ENCODE measurements around the gene IGF1.

DNA sequence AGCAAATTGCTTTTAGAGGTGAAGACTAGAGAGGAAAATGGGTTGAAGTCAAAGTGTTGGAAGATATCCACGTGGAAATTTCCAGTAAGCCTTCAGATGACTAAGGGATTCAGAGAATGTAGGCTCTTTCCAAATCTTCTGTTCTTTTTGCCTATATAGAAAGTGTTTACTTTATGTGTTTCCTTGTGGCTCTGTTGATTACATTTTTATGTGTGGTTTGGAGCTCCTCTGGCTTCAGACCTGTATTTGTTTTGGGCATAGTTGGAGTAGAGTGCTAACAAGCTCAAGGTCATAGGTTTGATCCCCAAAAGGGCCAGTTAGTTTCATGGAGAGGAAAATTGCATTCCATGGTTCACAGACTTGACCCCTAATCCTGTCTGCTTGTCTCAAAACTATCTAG is 91.9 kb downstream of the IGF1 start:
- TF ChIP-seq, protein P1, sequence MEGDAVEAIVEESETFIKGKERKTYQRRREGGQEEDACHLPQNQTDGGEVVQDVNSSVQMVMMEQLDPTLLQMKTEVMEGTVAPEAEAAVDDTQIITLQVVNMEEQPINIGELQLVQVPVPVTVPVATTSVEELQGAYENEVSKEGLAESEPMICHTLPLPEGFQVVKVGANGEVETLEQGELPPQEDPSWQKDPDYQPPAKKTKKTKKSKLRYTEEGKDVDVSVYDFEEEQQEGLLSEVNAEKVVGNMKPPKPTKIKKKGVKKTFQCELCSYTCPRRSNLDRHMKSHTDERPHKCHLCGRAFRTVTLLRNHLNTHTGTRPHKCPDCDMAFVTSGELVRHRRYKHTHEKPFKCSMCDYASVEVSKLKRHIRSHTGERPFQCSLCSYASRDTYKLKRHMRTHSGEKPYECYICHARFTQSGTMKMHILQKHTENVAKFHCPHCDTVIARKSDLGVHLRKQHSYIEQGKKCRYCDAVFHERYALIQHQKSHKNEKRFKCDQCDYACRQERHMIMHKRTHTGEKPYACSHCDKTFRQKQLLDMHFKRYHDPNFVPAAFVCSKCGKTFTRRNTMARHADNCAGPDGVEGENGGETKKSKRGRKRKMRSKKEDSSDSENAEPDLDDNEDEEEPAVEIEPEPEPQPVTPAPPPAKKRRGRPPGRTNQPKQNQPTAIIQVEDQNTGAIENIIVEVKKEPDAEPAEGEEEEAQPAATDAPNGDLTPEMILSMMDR (IDR thresholded peaks at IDR 0.05): no peak
- TF ChIP-seq FOXM1 (IDR thresholded peaks at IDR 0.05; ENCODE audit: low read depth) (no peak), MEF2A (IDR thresholded peaks at IDR 0.05; ENCODE audit: borderline replicate concordance, low read depth) (no peak), RXRA (IDR thresholded peaks at IDR 0.05; ENCODE audit: borderline replicate concordance, low read depth) (no peak), EP300 (IDR thresholded peaks at IDR 0.05; ENCODE audit: borderline replicate concordance in 1 of 2, low read depth in 1 of 2, low read length in 1 of 2) (no peak)

Measured in SK-N-SH (cell line).